Ovary (tissue), 9 donors: Measurements from ENCODE around the gene SULT4A1. TPM values are rescaled to one million over a fixed set of nuclear protein-coding genes. Genes with fewer than 3 reads are reported as not detected.

Experiments
- DNase-seq, 5 donors: peaks; one replicate each; pipeline ENCODE4 v3.0.0-alpha.2; 2019 to 2020
- H3K27ac ChIP-seq, 2 donors: fragments of 200-600 bp; one replicate each; pipeline versions ENCODE4 v1.5.1 to v1.8.0; 2019 to 2022
- H3K27me3 ChIP-seq: fragments of 200-600 bp; one replicate; pipeline ENCODE4 v1.8.0; 2022
- H3K36me3 ChIP-seq: fragments of 200-600 bp; sonication (generic); one replicate; pipeline ENCODE4 v1.5.1; 2019
- H3K4me1 ChIP-seq: one replicate; pipeline ENCODE4 v1.8.1; 2013; ENCODE audit warnings: mild to moderate bottlenecking, moderate library complexity; ENCODE audit not compliant: insufficient read depth
- H3K4me3 ChIP-seq: fragments of 200-600 bp; sonication (generic); one replicate; pipeline ENCODE4 v1.5.1; 2017
- H3K9me3 ChIP-seq, 2 donors: fragments of 200-600 bp in 1 of 2; sonication (generic) in 1 of 2; one replicate each; pipeline versions ENCODE4 v1.5.1 to v1.8.1; 2013 to 2019; ENCODE audit warnings: mild to moderate bottlenecking in 1 of 2, moderate library complexity in 1 of 2
- CTCF ChIP-seq, 3 donors: fragments of 450-650 bp in 2 of 3; fragments of 200-600 bp in 1 of 3; IDR thresholded peaks; one replicate each; pipeline versions ENCODE4 v1.5.1 to v1.8.0; 2016 to 2022; ENCODE audit warnings: antibody characterized with exemption in 3 of 3, mild to moderate bottlenecking in 1 of 3
- EP300 ChIP-seq: sonication (generic); formaldehyde crosslinking; IDR thresholded peaks from one replicate; pipeline ENCODE4 v1.6.1; 2017; ENCODE audit warnings: antibody characterized with exemption
- POLR2A ChIP-seq: fragments of 450-650 bp; IDR thresholded peaks from one replicate; pipeline ENCODE4 v1.6.1; 2017; ENCODE audit warnings: antibody characterized with exemption, mild to moderate bottlenecking, moderate library complexity
- WGBS, 3 donors: extraction: QIAGEN DNeasy Blood & Tissue Kit in 1 of 3; methylation state at CpG; one replicate each; pipeline versions ENCODE4 v1.1.5 to v1.1.7; 2013 to 2017; 5-methylcytosine and 5-hydroxymethylcytosine counted together
- intact Hi-C, 4 donors: fragments of 100-400 bp; cut with DNase I; formaldehyde crosslinking; loops; one replicate each; pipeline versions ENCODE4 v1.11.0 to v1.15.1; 2022 to 2023
- polyA plus RNA-seq, 2 donors: library from polyadenylated mRNA; stranded (reverse); fragments of 200-250 nt in 1 of 2; fragments of 350-450 nt in 1 of 2; fragmentation: Illumina TruSeq in 1 of 2; extraction: RNeasy Lipid Tissue Mini Kit (QIAGEN cat#74804) in 1 of 2; gene quantifications; one replicate each; pipeline ENCODE4 v1.2.3, GENCODE V29; 2013 to 2014
- total RNA-seq, 7 donors: library from RNA; depleted of rRNA in 2 of 7; stranded (reverse); fragments of >200 nt in 2 of 7; fragmentation: NEBNext Ultra II Directional in 3 of 7; extraction: Animal tissue kit (Norgen Biotek cat#: 25700) in 3 of 7; gene quantifications; one replicate each; pipeline versions ENCODE4 v1.1.0 to v1.2.4, GENCODE V29; 2016 to 2023
- donor health status: DM: no; HTN: no; CAD: no; lungs with moderate emphysema.
- donor health status: DM: no; HTN: no; CAD: no.
- donor health status: Bipolar disorder and iron deficiency.
- donor health status: DM: yes; HTN: yes; CAD: no.
- donor health status: DM: no; HTN: no; CAD: no.
- donor health status: DM: yes; HTN: yes; CAD: no.

Gene SULT4A1
- total and polyA plus RNA-seq, 9 donors = 0.36 to 3.5 (median 1.8) TPM

- Histone ChIP-seq H3K36me3 (no peaks in the 10 kb centered on the region), H3K9me3 (no peaks in the 10 kb centered on the region), H3K27ac (no peak overlapping the region), H3K4me3 (no peak overlapping the region), H3K4me1 (no peaks in the 10 kb centered on the region), H3K27me3 (no peaks in the 10 kb centered on the region)
- DNase-seq = no peak
- intact Hi-C loops = no loop called here
- no peak for TF ChIP-seq CTCF (IDR thresholded peaks at IDR 0.05)
- no peak for TF ChIP-seq POLR2A
- TF ChIP-seq EP300 = no peak
- WGBS, 3 donors = 84 to 89% (median 87%) methylated on average over 16 of the region's 16 CpGs
These were observed 21.5 kb downstream of the SULT4A1 start for GRCh38 chr22:43840851-43841250.

GRCh38 chr22:43840431-43840830 is 21.9 kb downstream of the SULT4A1 start:
- no peak for DNase-seq
- H3K4me1 ChIP-seq = no peaks in the 10 kb centered on the region
- H3K36me3 ChIP-seq = no peaks in the 10 kb centered on the region
- no peak overlapping the region for H3K27ac ChIP-seq
- 86 to 91% (median 86%) methylated on average over 13 of the region's 13 CpGs for WGBS, 3 donors
- H3K27me3 ChIP-seq = no peaks in the 10 kb centered on the region
- intact Hi-C loops = no loop called here
- TF ChIP-seq EP300 (no peak), POLR2A (no peak), CTCF (IDR thresholded peaks at IDR 0.05) (no peak)
- H3K9me3 ChIP-seq = no peaks in the 10 kb centered on the region
- H3K4me3 ChIP-seq = no peak overlapping the region

- WGBS, 3 donors = 65 to 81% (median 75%) methylated on average over 8 of the region's 8 CpGs
- TF ChIP-seq EP300 (no peak), CTCF (IDR thresholded peaks at IDR 0.05) (no peak), POLR2A (no peak)
- intact Hi-C loops = no loop called here
- Histone ChIP-seq H3K27ac (no peak overlapping the region), H3K9me3 (no peaks in the 10 kb centered on the region), H3K27me3 (no peaks in the 10 kb centered on the region), H3K4me1 (no peaks in the 10 kb centered on the region), H3K36me3 (no peaks in the 10 kb centered on the region), H3K4me3 (no peak overlapping the region)
- DNase-seq = no peak
These were observed 22.5 kb downstream of the SULT4A1 start for GRCh38 chr22:43839781-43840180.

- no peaks in the 10 kb centered on the region for H3K4me1 ChIP-seq
- H3K9me3 ChIP-seq = no peaks in the 10 kb centered on the region
- 91 to 95% (median 92%) methylated on average over 25 of the region's 25 CpGs for WGBS, 3 donors
- TF ChIP-seq EP300 (no peak), POLR2A (no peak), CTCF (IDR thresholded peaks at IDR 0.05) (no peak)
- DNase-seq = no peak
- no peak overlapping the region for H3K4me3 ChIP-seq
- no peaks in the 10 kb centered on the region for H3K27me3 ChIP-seq
- no peaks in the 10 kb centered on the region for H3K36me3 ChIP-seq
- H3K27ac ChIP-seq = no peak overlapping the region
- intact Hi-C loops = no loop called here
These were observed 23.6 kb downstream of the SULT4A1 start for GRCh38 chr22:43838571-43839307.
